Neural progenitor cell (in vitro differentiated cells): ENCODE measurements around the gene TRPM3.

Source experiments
- EZH2 ChIP-seq: fragments of 200-600 bp; sonication (generic); IDR thresholded peaks from 2 replicates; pipeline ENCODE4 v1.6.1; 2017; ENCODE audit warnings: antibody characterized with exemption, mild to moderate bottlenecking, moderate library complexity
- EZH2phosphoT487 ChIP-seq: fragments of 200-600 bp; sonication (generic); IDR thresholded peaks from 2 replicates; pipeline ENCODE4 v1.6.1; 2017; ENCODE audit warnings: antibody characterized with exemption
- TF ChIP-seq, protein P1 (sequence below): fragments of 200-600 bp; sonication (generic); IDR thresholded peaks from 2 replicates; pipeline ENCODE4 v1.5.1; 2017; ENCODE audit warnings: antibody characterized with exemption, mild to moderate bottlenecking

DNA sequence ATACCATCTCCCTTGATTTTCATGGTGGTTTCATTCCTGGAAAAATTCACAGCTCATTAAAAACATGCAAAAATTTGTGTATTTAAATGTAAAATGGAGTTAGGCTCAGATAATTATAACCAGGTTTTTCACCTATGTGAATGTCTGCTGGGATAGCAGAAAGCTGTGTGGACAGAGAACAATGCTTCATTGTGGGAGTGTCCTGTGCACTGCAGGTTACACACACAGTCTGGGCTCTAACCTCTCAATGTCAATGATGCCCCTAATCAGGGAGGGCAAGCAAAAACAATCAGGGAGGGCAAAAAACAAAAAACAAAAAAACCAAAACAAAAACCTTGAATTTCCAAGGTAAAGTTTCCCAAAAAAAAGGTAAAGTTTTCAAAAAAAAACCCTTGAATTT lies 548.1 kb downstream of the TRPM3 start:
- TF ChIP-seq, protein P1, sequence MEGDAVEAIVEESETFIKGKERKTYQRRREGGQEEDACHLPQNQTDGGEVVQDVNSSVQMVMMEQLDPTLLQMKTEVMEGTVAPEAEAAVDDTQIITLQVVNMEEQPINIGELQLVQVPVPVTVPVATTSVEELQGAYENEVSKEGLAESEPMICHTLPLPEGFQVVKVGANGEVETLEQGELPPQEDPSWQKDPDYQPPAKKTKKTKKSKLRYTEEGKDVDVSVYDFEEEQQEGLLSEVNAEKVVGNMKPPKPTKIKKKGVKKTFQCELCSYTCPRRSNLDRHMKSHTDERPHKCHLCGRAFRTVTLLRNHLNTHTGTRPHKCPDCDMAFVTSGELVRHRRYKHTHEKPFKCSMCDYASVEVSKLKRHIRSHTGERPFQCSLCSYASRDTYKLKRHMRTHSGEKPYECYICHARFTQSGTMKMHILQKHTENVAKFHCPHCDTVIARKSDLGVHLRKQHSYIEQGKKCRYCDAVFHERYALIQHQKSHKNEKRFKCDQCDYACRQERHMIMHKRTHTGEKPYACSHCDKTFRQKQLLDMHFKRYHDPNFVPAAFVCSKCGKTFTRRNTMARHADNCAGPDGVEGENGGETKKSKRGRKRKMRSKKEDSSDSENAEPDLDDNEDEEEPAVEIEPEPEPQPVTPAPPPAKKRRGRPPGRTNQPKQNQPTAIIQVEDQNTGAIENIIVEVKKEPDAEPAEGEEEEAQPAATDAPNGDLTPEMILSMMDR, result no peak
- TF ChIP-seq EZH2 (no peak), EZH2phosphoT487 (no peak)
